Prostate gland (tissue), 2 donors: Measurements from ENCODE around the gene NCF4. TPM values are rescaled to one million over a fixed set of nuclear protein-coding genes. Genes with fewer than 3 reads are reported as not detected.

ENCODE experiments used
- DNase-seq: peaks from one replicate; pipeline ENCODE4 v3.0.0-alpha.2; 2019; ENCODE audit warnings: low spot score
- H3K27ac ChIP-seq, 2 donors: fragments of 200-600 bp; sonication (generic); 2 replicates each; pipeline ENCODE4 v1.5.1; 2017 to 2019
- H3K27me3 ChIP-seq: fragments of 200-600 bp; sonication (generic); replicated peaks from 2 replicates; pipeline ENCODE4 v1.5.1; 2019; ENCODE audit not compliant: insufficient read depth
- H3K36me3 ChIP-seq, 2 donors: fragments of 200-600 bp; sonication (generic); 1 replicate in 1 of 2; 2 replicates in 1 of 2; pipeline versions ENCODE4 v1.5.1 to v1.8.1; 2017 to 2019
- H3K4me1 ChIP-seq: fragments of 200-600 bp; sonication (generic); replicated peaks from 2 replicates; pipeline ENCODE4 v1.5.1; 2019
- H3K4me3 ChIP-seq, 2 donors: fragments of 200-600 bp; sonication (generic); 2 replicates each; pipeline ENCODE4 v1.5.1; 2017 to 2019
- H3K9me3 ChIP-seq: fragments of 200-600 bp; sonication (generic); 2 replicates; pipeline ENCODE4 v1.5.1; 2017
- CTCF ChIP-seq, 4 experiments: fragments of 200-600 bp in 2 of 4; fragments of 450-650 bp in 2 of 4; sonication (generic) in 2 of 4; IDR thresholded peaks; 1 replicate in 3 of 4; 2 replicates in 1 of 4; pipeline ENCODE4 v1.5.1; 2016 to 2019; ENCODE audit warnings: antibody characterized with exemption in 4 of 4, mild to moderate bottlenecking in 2 of 4, moderate library complexity in 2 of 4
- POLR2A ChIP-seq: fragments of 450-650 bp; IDR thresholded peaks from one replicate; pipeline ENCODE4 v1.6.1; 2016; ENCODE audit warnings: antibody characterized with exemption, mild to moderate bottlenecking
- POLR2AphosphoS5 ChIP-seq: sonication (generic); formaldehyde crosslinking; IDR thresholded peaks from one replicate; pipeline ENCODE4 v1.6.1; 2017; ENCODE audit warnings: antibody characterized with exemption
- WGBS: methylation state at CpG from one replicate; pipeline ENCODE4 v1.1.5; 2018; 5-methylcytosine and 5-hydroxymethylcytosine counted together
- intact Hi-C: fragments of 100-400 bp; cut with DNase I; formaldehyde crosslinking; loops from one replicate; pipeline ENCODE4 v1.14.2; 2022
- total RNA-seq, 2 donors: library from RNA; depleted of rRNA; stranded (reverse); fragments of >200 nt; gene quantifications; one replicate each; pipeline ENCODE4 v1.1.0, GENCODE V29; 2016

The NCF4 gene
- total RNA-seq, 2 donors from 2014 or later = 0.91 to 3.5 TPM

- H3K36me3 ChIP-seq = no peaks in the 10 kb centered on the region
- H3K27me3 ChIP-seq = no peaks in the 10 kb centered on the region
- 64% methylated on average over 7 of the region's 7 CpGs for WGBS
- TF ChIP-seq CTCF (IDR thresholded peaks at IDR 0.05) (no peak), POLR2AphosphoS5 (no peak), POLR2A (no peak)
- no peaks in the 10 kb centered on the region for H3K4me1 ChIP-seq
- DNase-seq = no peak
- no peak overlapping the region for H3K4me3 ChIP-seq
- no peaks in the 10 kb centered on the region for H3K9me3 ChIP-seq
- intact Hi-C loops = no loop called here
- H3K27ac ChIP-seq = no peak overlapping the region
These were observed 61.9 kb downstream of the NCF4 start for GRCh38 chr22:36922711-36923110.

GRCh38 chr22:36923131-36923788, 62.5 kb downstream of the NCF4 start:
- intact Hi-C loops = no loop called here
- TF ChIP-seq CTCF (IDR thresholded peaks at IDR 0.05) (no peak), POLR2AphosphoS5 (no peak), POLR2A (no peak)
- Histone ChIP-seq H3K36me3 (no peaks in the 10 kb centered on the region), H3K27ac (no peak overlapping the region), H3K4me3 (no peak overlapping the region), H3K27me3 (no peaks in the 10 kb centered on the region), H3K9me3 (no peaks in the 10 kb centered on the region), H3K4me1 (no peaks in the 10 kb centered on the region)
- 90% methylated on average over 19 of the region's 21 CpGs for WGBS
- DNase-seq = no peak

- TF ChIP-seq POLR2AphosphoS5 (no peak), POLR2A (no peak), CTCF (IDR thresholded peaks at IDR 0.05) (no peak)
- no peak for DNase-seq
- 88% methylated on average over 8 of the region's 8 CpGs for WGBS
- H3K4me1 ChIP-seq = no peaks in the 10 kb centered on the region
- no peaks in the 10 kb centered on the region for H3K27me3 ChIP-seq
- H3K27ac ChIP-seq = no peak overlapping the region
- intact Hi-C loops = no loop called here
- H3K9me3 ChIP-seq = no peaks in the 10 kb centered on the region
- no peaks in the 10 kb centered on the region for H3K36me3 ChIP-seq
- no peak overlapping the region for H3K4me3 ChIP-seq
These were observed 63.4 kb downstream of the NCF4 start for GRCh38 chr22:36924151-36924698.

GRCh38 chr22:36925388-36926290, 64.8 kb downstream of the NCF4 start:
- Histone ChIP-seq H3K27me3 (no peaks in the 10 kb centered on the region), H3K4me1 (no peaks in the 10 kb centered on the region), H3K36me3 (no peaks in the 10 kb centered on the region), H3K4me3 (no peak overlapping the region), H3K9me3 (no peaks in the 10 kb centered on the region), H3K27ac (no peak overlapping the region)
- TF ChIP-seq POLR2AphosphoS5 = no peak
- no peak for TF ChIP-seq POLR2A
- no peak for TF ChIP-seq CTCF (IDR thresholded peaks at IDR 0.05)
- no peak for DNase-seq
- 90% methylated on average over 19 of the region's 19 CpGs for WGBS
- intact Hi-C loops = no loop called here
